Gastroesophageal sphincter (tissue), 4 donors: Measurements from ENCODE around the gene CTCFL. TPM values are rescaled to one million over a fixed set of nuclear protein-coding genes. Genes with fewer than 3 reads are reported as not detected.

ENCODE experiments used
- ATAC-seq: fragments of 150-250 bp; one replicate; pipeline ENCODE4 v1.9.1; 2016; ENCODE audit warnings: mild to moderate bottlenecking, moderate library complexity
- H3K27ac ChIP-seq, 4 donors: fragments of 200-600 bp; sonication (generic) in 3 of 4; 1 replicate in 3 of 4; 2 replicates in 1 of 4; pipeline ENCODE4 v1.5.1; 2016 to 2019
- H3K27me3 ChIP-seq: fragments of 200-600 bp; sonication (generic); one replicate; pipeline ENCODE4 v1.5.1; 2019
- H3K36me3 ChIP-seq, 2 donors: fragments of 200-600 bp; sonication (generic); one replicate each; pipeline ENCODE4 v1.5.1; 2019; ENCODE audit warnings: control low read depth in 1 of 2
- H3K4me1 ChIP-seq, 3 donors: fragments of 200-600 bp; sonication (generic); 1 replicate in 2 of 3; 2 replicates in 1 of 3; pipeline ENCODE4 v1.5.1; 2016 to 2019; ENCODE audit warnings: control low read depth in 2 of 3
- H3K4me3 ChIP-seq, 2 donors: fragments of 200-600 bp; sonication (generic); one replicate each; pipeline ENCODE4 v1.5.1; 2019; ENCODE audit warnings: mild to moderate bottlenecking in 1 of 2, moderate library complexity in 1 of 2
- H3K9me3 ChIP-seq, 3 donors: fragments of 200-600 bp; sonication (generic); one replicate each; pipeline ENCODE4 v1.5.1; 2017 to 2019; ENCODE audit warnings: control low read depth in 2 of 3
- EP300 ChIP-seq: sonication (generic); formaldehyde crosslinking; IDR thresholded peaks from one replicate; pipeline ENCODE4 v1.6.1; 2017; ENCODE audit warnings: antibody characterized with exemption, mild to moderate bottlenecking
- POLR2A ChIP-seq, 2 donors: fragments of 450-650 bp; IDR thresholded peaks; one replicate each; pipeline ENCODE4 v1.6.1; 2017; ENCODE audit warnings: antibody characterized with exemption in 2 of 2, mild to moderate bottlenecking in 2 of 2, moderate library complexity in 1 of 2
- POLR2AphosphoS5 ChIP-seq: sonication (generic); formaldehyde crosslinking; IDR thresholded peaks from one replicate; pipeline ENCODE4 v1.6.1; 2017; ENCODE audit warnings: antibody characterized with exemption
- WGBS, 2 donors: methylation state at CpG; one replicate each; pipeline ENCODE4 v1.1.5; 2018; ENCODE audit warnings: low coverage in 1 of 2; 5-methylcytosine and 5-hydroxymethylcytosine counted together
- total RNA-seq, 4 donors: library from RNA; depleted of rRNA; stranded (reverse); fragments of >200 nt; gene quantifications; one replicate each; pipeline ENCODE4 v1.1.0, GENCODE V29; 2016
- TF ChIP-seq, protein P1 (sequence below), 4 experiments: fragments of 200-600 bp in 2 of 4; fragments of 450-650 bp in 2 of 4; sonication (generic) in 1 of 4; IDR thresholded peaks; one replicate each; pipeline ENCODE4 v1.5.1; 2017 to 2019; ENCODE audit warnings: antibody characterized with exemption in 4 of 4, mild to moderate bottlenecking in 2 of 4, moderate library complexity in 2 of 4

CTCFL gene
- total RNA-seq, 4 donors from 2014 or later = not detected

DNA sequence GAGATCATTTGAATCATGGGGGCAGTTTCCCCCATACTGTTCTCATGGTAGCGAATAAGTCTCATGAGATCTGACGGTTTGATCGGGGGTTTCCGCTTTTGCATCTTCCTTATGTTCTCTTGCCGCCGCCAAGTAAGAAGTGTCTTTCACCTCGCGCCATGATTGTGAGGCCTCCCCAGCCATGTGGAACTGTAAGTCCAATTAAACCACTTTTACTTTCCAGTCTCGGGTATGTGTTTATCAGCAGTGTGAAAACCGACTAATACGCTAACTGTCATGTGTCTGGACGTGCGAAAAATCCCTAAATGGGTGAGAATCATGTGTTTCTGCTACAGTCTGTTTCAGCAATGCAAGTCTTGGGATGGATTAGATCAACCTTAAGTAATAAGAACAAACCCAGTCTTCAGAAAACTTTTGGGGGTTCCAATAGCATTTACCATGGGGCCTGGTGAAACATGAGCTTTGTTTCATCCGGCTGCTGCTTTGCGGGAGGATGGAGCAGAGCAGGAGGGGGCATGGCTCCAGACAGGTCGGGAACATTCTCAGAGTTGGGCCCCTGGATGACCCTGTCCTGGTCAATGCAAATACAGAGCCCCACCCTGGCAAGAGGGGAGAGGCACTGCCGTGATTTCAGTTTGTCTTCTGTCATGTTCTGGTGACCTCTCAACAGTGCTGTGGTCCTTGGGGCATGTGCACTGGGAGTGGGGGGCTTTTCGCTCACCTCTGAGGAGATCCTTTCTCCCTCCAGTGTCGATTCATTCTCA is 41.5 kb downstream of the CTCFL start:
- Histone ChIP-seq H3K4me3 (no peak overlapping the region), H3K27ac (no peak overlapping the region), H3K4me1 (peaks cover 0 to 30% (median 8%) of the 10 kb centered on the region in 3 donors), H3K9me3 (no peaks in the 10 kb centered on the region), H3K27me3 (no peaks in the 10 kb centered on the region), H3K36me3 (no peaks in the 10 kb centered on the region)
- ATAC-seq = no peak
- 83 to 88% methylated on average over 5 to 18 of the region's 19 CpGs for WGBS, 2 donors
- no peak for TF ChIP-seq POLR2AphosphoS5
- TF ChIP-seq POLR2A (IDR thresholded peaks at IDR 0.05) = no peak
- no peak for TF ChIP-seq EP300

DNA sequence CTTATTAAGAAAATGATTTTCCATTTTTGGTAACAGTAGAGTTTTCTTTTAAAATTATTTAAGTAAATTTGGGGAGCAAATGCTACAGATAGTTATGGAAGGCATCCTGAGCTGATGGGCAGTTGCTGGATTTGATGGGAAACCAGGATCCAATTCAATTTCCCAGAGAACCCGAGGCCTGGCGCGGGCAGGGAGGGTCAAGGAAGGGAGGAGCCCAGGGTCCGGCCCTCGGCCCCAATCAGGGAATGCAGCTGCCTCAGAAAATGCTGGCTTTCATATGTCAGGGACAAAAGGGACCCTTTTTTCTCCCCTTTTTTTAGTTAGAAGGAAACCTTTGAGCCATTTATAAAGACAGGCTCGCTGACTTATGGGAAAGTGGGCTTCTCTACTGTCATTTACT is 42.1 kb downstream of the CTCFL start:
- Histone ChIP-seq H3K27ac (peak overlapping the region in 2 of 4 donors; percentile 74 to 80), H3K27me3 (no peaks in the 10 kb centered on the region), H3K9me3 (no peaks in the 10 kb centered on the region), H3K4me3 (no peak overlapping the region), H3K4me1 (peaks cover 0 to 30% (median 8%) of the 10 kb centered on the region in 3 donors), H3K36me3 (no peaks in the 10 kb centered on the region)
- WGBS, 2 donors = 86 to 88% methylated on average over 3 to 5 of the region's 6 CpGs
- TF ChIP-seq, protein P1, sequence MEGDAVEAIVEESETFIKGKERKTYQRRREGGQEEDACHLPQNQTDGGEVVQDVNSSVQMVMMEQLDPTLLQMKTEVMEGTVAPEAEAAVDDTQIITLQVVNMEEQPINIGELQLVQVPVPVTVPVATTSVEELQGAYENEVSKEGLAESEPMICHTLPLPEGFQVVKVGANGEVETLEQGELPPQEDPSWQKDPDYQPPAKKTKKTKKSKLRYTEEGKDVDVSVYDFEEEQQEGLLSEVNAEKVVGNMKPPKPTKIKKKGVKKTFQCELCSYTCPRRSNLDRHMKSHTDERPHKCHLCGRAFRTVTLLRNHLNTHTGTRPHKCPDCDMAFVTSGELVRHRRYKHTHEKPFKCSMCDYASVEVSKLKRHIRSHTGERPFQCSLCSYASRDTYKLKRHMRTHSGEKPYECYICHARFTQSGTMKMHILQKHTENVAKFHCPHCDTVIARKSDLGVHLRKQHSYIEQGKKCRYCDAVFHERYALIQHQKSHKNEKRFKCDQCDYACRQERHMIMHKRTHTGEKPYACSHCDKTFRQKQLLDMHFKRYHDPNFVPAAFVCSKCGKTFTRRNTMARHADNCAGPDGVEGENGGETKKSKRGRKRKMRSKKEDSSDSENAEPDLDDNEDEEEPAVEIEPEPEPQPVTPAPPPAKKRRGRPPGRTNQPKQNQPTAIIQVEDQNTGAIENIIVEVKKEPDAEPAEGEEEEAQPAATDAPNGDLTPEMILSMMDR (IDR thresholded peaks at IDR 0.05) = no peak
- TF ChIP-seq EP300 (no peak), POLR2AphosphoS5 (no peak), POLR2A (IDR thresholded peaks at IDR 0.05) (no peak)
- ATAC-seq = no peak

DNA sequence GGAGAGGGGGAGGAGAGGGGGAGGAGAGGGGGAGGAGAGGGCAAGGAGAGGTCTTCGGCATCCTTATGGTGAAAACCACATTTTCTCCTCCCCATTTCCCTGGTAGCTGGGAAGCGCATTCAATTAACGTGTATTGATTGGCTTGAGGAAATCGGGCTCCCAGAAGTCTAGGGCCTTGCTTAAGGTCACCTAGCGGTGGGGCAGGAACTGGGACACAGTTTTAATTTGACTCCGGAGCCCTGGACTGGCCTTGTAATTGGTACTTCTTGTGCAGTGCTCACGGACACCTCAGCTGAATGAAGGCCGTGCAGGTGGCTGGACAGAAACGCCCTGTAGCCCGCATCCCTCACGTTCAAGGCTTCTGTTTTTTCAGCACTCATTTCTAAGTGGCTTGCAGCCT is 42.8 kb downstream of the CTCFL start:
- Histone ChIP-seq H3K36me3 (no peaks in the 10 kb centered on the region), H3K4me1 (peaks cover 0 to 30% (median 8%) of the 10 kb centered on the region in 3 donors), H3K27me3 (no peaks in the 10 kb centered on the region), H3K4me3 (no peak overlapping the region), H3K27ac (peak overlapping the region in 3 of 4 donors; percentile 74 to 80 (median 77)), H3K9me3 (no peaks in the 10 kb centered on the region)
- TF ChIP-seq, protein P1 (IDR thresholded peaks at IDR 0.05) = no peak
- TF ChIP-seq POLR2AphosphoS5 = no peak
- TF ChIP-seq POLR2A (IDR thresholded peaks at IDR 0.05) = no peak
- no peak for TF ChIP-seq EP300
- 36% methylated on average over 5 to 8 of the region's 11 CpGs for WGBS, 2 donors
- ATAC-seq = no peak

DNA sequence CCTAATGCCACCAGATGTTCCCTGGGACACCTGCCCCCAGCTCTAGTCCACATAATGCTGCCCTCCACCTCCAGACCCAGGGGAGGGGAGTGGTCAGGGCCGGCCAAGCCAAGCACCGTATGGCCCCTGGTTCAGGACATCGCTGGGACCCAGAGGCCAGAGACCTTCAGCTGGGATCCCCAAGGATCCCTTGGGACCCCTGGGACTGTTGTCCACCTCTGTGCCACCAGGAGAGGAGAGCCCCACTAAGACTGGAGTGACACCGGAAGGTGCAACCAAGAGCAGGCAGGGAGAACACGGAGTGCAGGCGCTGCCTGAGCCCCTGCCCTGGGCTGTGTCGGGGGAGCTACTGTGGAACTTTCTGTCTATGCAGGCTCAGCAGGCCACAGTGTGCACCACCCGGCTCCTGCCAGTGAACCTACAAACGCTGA is 43.6 kb downstream of the CTCFL start:
- H3K27ac ChIP-seq = peak overlapping the region; percentile 16 to 80 (median 76)
- no peaks in the 10 kb centered on the region for H3K9me3 ChIP-seq
- H3K4me1 ChIP-seq = peaks cover 0 to 37% (median 11%) of the 10 kb centered on the region in 3 donors
- no peak for ATAC-seq
- no peak overlapping the region for H3K4me3 ChIP-seq
- TF ChIP-seq POLR2AphosphoS5 = no peak
- TF ChIP-seq EP300 = no peak
- no peak for TF ChIP-seq POLR2A (IDR thresholded peaks at IDR 0.05)
- TF ChIP-seq, protein P1 (IDR thresholded peaks at IDR 0.05) = no peak
- H3K36me3 ChIP-seq = no peaks in the 10 kb centered on the region
- no peaks in the 10 kb centered on the region for H3K27me3 ChIP-seq
- whole genome bisulfite sequencing, 2 donors = 18 to 51% methylated on average over 2 to 5 of the region's 9 CpGs

DNA sequence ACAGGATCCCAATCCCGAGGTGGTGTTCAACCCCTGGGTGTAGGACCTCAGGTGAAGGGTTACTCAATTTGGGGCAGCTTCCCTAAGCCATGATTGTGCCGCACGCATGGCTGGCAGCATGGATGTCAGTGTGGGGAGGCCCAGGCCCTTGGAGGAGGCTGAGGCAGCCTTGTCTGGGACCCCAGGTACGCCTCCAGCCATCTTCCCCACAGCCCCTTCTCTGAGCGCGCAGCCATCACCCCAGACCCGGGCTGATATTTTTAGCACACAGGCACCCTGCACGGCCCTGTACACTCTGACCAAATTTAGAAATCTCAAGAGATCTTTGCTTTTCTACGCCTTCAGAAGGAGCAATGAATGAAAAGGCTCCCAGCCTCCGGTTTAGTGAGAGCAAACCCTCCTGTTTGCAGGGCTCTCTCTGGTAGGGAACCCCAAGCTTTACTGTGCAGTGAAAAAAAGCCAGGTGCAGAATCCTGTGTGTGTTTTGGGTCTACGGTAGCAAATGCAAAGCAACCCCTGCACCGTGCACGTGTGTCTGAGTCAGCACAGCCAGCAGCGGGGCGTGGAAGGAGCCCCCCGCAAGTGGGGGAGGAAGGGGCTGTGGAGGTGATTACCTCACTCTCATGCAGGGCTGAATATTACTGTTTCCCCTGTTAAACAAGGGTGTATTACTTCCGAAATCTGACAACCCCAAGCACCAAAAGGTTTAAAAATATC is 44.3 kb downstream of the CTCFL start:
- no peak overlapping the region for H3K4me3 ChIP-seq
- ATAC-seq = peak; percentile 12
- TF ChIP-seq EP300 = no peak
- TF ChIP-seq, protein P1 (IDR thresholded peaks at IDR 0.05) = no peak
- no peak for TF ChIP-seq POLR2AphosphoS5
- TF ChIP-seq POLR2A (IDR thresholded peaks at IDR 0.05) = no peak
- H3K36me3 ChIP-seq = no peaks in the 10 kb centered on the region
- peak overlapping the region; percentile 31 to 80 (median 76) for H3K27ac ChIP-seq
- WGBS, 2 donors = 13 to 81% methylated on average over 3 to 4 of the region's 17 CpGs
- H3K9me3 ChIP-seq = no peaks in the 10 kb centered on the region
- H3K27me3 ChIP-seq = no peaks in the 10 kb centered on the region
- H3K4me1 ChIP-seq = peaks cover 0 to 43% (median 11%) of the 10 kb centered on the region in 3 donors
